Fibroblast of villous mesenchyme (primary cell): ENCODE results near the gene RBBP8. TPM values are rescaled to one million over a fixed set of nuclear protein-coding genes. Genes with fewer than 3 reads are reported as not detected.

Experiments used
- DNase-seq: peaks from one replicate; pipeline ENCODE4 v3.0.0-alpha.2; 2010; ENCODE audit warnings: low read depth
- H3K4me3 ChIP-seq: 2 replicates; pipeline ENCODE4 v1.5.1; 2011; ENCODE audit warnings: low read depth, mild to moderate bottlenecking, low read length
- CTCF ChIP-seq: IDR thresholded peaks from 2 replicates; pipeline ENCODE4 v1.5.1; 2012; ENCODE audit warnings: low read depth, mild to moderate bottlenecking, low read length; ENCODE audit not compliant: insufficient read depth
- total RNA-seq: library from RNA; depleted of rRNA; stranded (reverse); fragments of >200 nt; gene quantifications from 2 replicates; pipeline ENCODE4 v1.2.3, GENCODE V29; 2012

The RBBP8 gene
- total RNA-seq, 1 donor: 39.3 TPM

- no peak overlapping the region for H3K4me3 ChIP-seq
- no peak for TF ChIP-seq CTCF
- no peak for DNase-seq
Measured at GRCh38 chr18:23038712-23039111, 105.6 kb downstream of the RBBP8 start.

- DNase-seq: no peak
- TF ChIP-seq CTCF: no peak
- no peak overlapping the region for H3K4me3 ChIP-seq
Measured at GRCh38 chr18:23042133-23042532, 109.0 kb downstream of the RBBP8 start.

- no peak for TF ChIP-seq CTCF
- no peak for DNase-seq
- no peak overlapping the region for H3K4me3 ChIP-seq
Measured at GRCh38 chr18:23043803-23044376, 110.8 kb downstream of the RBBP8 start.

GRCh38 chr18:23049698-23050373 lies 116.7 kb downstream of the RBBP8 start:
- no peak for DNase-seq
- no peak overlapping the region for H3K4me3 ChIP-seq
- no peak for TF ChIP-seq CTCF

- peak; percentile 38 for TF ChIP-seq CTCF
- H3K4me3 ChIP-seq: no peak overlapping the region
- DNase-seq: peak; percentile 34
Measured at GRCh38 chr18:23053776-23054457, 120.8 kb downstream of the RBBP8 start.

GRCh38 chr18:23054553-23054952 lies 121.4 kb downstream of the RBBP8 start:
- no peak for DNase-seq
- no peak overlapping the region for H3K4me3 ChIP-seq
- TF ChIP-seq CTCF: no peak

- no peak overlapping the region for H3K4me3 ChIP-seq
- DNase-seq: no peak
- no peak for TF ChIP-seq CTCF
Measured at GRCh38 chr18:23056315-23056714, 123.2 kb downstream of the RBBP8 start.
